ENCODE data around the gene PTH2R.
"Not testable (repeated sequence)": the region's sequence is repeated elsewhere in the genome, so short reads cannot be mapped to it uniquely, and the experiment has no call there.

PTH2R gene

DNA sequence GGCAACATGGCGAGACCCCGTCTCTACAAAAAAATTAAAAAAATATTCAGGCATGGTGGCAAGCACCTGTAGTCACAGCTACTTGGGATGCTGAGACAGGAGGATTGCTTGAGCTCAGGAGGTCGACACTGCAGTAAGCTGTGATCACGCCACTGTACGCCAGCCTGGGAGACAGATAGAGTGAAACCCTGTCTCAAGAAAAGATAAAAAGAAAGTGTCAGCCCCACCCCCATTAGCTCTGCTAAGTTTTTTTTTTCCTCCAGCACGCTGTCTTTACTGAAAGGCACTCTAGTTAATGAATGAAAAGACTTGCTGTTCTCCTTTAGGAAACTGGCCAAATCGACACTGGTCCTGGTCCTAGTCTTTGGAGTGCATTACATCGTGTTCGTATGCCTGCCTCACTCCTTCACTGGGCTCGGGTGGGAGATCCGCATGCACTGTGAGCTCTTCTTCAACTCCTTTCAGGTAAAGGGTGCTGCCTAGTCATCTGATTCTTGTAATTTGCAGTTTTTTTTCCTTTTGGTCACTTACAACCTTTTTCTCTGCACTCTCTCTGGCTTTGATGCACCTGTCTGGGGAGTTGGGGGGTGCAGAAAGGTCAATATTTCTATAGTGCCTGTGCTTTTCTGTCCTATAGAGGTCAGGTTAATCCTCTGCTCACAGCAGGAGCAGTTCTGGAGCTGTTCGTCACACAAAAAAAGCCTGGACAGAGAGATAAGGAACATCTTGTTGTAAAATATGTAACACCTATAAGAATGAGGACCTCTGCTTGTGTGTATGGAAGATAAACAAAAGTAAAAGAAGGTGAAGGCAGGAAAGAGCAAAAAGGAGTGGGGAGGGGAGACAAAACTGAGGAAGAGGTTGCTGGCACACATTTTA, 82.3 kb downstream of the PTH2R start:
- DNase-seq = no peak

DNA sequence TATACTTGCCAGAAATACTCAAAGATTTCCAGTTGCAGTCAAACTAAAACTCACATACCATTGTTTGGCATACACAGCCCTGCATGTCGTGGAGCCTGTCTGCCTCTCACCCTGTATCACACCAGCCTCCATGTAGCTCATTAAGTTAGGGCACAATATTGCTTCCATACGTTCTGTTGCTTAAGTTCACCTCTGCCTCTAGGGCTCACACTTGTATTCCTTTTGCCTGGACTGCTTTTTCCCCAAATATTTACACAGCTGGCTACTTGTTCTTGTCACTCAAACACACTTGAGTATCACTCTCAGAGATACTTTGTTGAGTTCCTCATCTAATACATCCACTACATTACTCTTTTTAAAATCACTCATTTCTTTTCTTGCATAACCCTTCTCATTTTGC, 83.1 kb downstream of the PTH2R start:
- no peak for DNase-seq

DNA sequence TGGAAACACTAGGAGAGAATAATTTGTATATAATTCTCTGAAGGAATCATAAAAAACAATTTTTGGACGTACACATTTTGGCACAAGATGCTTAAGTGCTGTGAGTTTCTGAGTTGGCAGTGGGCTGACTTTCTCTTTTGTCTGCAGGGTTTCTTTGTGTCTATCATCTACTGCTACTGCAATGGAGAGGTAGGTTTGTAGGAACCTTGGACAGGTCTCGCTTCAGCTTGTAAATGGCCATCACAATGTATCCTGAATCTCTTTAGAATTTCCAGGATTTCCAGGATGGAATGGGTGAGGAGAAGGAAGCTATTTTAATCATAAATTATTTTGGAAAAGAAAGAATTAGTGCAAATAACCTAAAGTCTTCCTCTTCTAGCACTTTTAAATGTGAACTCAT, 83.9 kb downstream of the PTH2R start:
- no peak for DNase-seq

DNA sequence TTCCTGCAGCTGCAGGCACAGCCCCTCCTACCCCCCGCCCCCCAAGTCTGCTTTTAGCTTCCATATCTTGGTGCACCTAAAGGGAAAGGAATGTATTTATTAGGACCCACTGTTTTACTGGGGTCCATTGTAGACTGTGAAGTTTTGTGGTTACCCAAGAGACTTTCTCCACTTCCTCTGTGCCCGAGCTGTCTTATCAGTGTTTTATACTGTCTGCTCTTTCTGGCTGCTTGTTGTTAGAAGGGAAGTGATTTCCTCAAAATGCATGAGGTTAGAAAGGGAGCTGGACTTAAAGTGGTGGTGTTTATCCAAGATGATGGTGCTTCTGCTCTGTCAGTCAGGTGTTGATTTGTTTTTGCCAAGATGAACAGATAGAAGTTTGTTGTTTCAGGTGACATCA, 85.0 kb downstream of the PTH2R start:
- no peak for DNase-seq

DNA sequence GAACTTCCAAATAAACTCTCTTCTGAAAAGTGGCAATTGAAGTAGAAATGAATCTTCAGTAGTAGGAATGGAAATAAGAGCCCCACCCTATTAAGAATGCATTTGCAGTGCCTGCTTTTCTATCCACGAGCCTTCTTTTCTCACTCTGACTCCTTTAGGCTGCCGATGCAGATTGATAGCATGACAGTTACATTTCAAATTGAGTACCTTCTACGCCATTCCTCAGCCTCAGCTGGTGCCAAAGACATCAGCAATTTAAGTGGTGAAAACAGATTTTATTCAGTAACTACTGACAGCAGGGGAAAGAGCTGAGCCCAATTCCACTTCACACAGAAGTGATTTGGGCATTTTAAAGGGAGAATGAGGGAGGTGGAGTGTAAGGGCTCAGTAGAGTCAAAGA, 85.5 kb downstream of the PTH2R start:
- no peak for DNase-seq

DNA sequence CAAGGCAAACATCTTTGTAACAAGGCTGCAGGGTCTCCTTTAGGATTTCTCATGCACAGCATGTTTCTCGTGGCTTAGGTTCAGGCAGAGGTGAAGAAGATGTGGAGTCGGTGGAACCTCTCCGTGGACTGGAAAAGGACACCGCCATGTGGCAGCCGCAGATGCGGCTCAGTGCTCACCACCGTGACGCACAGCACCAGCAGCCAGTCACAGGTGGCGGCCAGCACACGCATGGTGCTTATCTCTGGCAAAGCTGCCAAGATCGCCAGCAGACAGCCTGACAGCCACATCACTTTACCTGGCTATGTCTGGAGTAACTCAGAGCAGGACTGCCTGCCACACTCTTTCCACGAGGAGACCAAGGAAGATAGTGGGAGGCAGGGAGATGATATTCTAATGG, 86.6 kb downstream of the PTH2R start:
- no peak for DNase-seq

DNA sequence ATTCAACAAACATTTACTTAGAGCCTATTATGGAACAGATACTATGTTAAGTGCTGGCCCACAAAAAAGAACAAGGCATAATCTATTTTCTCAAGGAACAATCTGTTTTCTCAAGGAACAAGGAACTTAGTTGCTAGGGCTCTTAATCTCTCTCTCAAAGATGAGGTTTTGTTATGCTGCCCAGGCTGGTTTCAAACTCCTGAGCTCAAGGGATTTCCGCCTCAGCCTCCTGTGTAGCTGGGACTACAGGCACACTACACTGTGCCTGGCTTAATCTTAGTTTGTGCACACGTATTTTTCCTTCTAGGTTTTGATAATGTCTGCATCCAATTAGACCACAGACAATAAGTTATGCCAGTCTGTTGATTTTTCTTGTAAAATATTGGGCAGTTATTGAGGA, 89.5 kb downstream of the PTH2R start:
- DNase-seq = no peak

DNA sequence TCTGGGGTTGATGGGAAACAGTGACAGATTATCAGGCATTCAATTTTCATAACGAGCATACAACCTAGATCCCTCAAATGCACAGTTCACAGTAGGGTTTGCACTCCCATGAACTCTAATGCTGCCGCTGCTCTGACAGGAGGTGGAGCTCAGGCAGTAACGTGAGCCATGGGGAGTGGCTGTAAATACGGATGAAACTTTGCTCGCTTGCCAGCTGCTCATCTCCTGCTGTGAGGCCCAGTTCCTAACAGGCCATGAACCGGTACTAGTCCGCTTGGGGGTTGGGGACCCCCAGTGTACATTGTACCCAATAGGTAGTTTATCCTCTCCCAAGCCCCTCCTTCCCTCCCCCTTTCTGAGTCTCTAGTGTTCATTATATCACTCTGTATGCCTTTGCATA, 94.6 kb downstream of the PTH2R start:
- no peak for DNase-seq

DNA sequence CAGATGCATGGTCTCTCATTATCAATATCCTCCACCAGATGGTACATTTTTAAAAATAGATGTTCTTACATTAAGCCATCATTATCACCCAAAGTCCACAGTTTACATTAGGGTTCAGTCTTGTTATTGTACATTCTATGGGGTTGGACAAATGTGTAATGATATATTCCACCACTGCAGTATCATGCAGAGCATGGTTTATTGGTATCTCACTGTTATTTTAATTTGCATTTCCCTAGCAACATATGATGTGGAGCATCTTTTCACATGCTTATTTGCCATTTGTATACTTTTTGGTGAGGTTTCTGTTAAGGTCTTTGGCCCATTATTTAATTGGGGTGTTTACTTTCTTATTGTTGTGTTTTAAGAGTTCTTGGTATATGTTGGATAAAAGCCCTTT, 95.7 kb downstream of the PTH2R start:
- DNase-seq = no peak

DNA sequence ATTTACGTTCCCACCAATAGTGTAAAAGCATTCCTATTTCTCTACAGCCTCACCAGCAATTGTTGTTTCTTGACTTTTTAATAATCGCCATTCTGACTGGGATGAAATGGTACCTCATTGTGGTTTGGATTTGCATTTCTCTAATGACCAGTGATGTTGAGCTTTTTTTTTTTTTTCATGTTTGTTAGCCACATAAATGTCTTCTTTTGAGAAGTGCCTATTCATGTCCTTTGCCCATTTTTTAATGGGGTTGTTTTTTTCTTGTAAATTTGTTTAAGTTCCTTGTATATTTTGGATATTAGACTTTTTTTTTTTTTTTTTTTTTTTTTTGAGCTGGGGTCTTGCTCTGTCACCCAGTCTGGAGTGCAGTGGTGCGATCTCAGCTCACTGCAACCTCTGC, 98.8 kb downstream of the PTH2R start:
- DNase-seq = not testable (repeated sequence)

DNA sequence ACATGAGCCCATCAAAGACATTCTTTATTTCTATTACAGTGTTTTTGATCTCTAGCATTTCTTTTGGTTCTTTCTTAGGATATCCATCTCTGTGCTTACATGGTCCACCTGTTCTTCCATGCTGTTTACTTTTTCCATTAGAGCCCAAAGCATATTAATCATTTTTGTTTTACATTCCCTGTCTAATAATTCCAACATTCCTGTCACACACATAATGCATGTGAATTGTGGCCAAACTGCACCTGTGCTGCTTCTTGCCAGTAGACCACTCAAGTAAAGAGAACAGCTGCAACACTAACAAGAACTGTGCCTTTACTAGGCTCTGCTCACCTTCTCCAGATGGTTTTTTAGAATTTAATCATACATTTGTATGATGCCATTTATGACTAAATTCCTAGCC, 103.0 kb downstream of the PTH2R start:
- no peak for DNase-seq

DNA sequence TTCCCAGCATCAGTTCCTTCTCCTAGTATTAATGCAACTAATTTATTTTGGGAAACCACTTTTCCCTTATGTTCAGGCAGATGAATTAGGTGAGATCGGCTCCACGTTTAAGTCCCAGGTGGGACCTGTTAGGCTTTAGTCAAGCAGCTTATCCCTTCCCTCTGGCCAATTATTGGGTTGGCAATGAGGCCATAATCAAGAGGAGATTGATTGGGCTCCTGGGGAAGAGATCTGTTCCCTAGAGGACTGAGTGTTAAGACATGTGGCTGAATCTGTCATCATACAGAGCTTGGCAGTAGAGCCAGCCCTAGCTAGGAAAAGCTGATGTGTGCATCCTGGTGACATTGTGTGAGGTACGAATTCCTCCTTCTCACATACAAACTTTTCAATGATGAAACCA, 104.4 kb downstream of the PTH2R start:
- DNase-seq = no peak

DNA sequence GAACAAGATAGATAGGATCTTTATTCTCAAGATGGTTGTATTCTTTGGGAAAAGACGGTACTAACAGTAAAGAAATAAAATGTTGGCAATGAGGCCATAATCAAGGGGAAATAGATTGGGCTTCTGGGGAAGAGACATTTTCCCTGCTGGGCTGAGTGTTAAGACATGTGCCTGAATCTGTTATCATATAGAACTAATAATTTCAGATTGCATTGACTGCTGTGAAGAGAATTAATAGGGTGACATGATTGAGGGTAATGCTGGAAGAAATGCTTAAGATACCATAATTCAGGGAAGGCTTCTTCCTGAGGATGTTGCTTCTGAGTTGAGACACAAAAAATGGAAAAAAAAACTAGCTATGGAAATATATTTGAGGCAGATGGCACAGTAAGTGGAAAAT, 105.0 kb downstream of the PTH2R start:
- DNase-seq = no peak

DNA sequence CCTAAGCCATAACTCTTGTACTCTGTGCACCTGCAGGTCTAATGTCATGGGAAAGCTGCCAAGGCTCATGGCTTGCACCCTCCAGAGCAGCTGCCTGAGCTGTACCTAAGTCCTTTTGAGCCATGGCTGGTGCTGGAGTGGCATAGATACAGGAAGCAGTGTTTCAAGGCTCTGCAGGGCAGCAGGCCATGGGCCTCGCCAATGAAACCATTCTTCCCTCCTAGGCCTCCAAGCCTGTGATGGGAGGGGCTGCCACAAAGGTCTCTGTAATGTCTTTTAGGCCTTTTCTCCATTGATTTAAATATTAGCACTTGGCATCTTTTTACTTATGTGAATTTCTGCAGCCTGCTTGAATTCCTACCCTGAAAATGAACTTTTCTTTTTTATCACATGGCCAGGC, 108.5 kb downstream of the PTH2R start:
- DNase-seq = no peak

DNA sequence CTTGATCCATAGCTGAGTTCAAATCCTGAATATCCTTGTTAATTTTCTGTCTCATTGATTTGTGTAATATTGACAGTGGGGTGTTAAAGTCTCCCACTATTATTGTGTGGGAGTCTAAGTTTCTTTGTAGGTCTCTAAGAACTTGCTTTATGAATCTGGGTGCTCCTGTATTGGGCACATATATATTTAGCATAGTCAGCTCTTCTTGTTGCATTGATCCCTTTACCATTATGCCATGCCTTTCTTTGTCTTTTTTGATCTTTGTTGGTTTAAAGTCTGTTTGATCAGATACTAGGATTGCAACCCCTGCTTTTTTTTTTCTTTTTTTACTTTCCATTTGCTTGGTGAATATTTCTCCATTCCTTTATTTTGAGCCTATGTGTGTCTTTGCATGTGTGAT, 116.5 kb downstream of the PTH2R start:
- not testable (repeated sequence) for DNase-seq

DNA sequence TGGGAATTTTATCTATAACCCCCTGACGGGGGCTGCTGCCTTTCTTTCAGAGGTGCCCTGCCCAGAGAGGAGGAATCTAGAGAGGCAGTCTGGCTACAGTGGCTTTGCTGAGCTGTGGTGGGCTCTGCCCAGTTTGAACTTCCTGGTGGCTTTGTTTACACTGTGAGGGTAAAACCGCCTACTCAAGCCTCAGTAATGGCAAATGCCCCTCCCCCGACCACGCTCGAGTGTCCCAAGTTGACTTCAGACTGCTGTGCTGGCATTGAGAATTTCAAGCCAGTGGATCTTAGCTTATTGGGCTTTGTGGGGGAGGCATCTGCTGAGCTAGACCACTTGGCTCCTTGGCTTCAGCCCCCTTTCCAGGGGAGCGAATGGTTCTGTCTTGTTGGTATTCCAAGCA, 118.6 kb downstream of the PTH2R start:
- not testable (repeated sequence) for DNase-seq

DNA sequence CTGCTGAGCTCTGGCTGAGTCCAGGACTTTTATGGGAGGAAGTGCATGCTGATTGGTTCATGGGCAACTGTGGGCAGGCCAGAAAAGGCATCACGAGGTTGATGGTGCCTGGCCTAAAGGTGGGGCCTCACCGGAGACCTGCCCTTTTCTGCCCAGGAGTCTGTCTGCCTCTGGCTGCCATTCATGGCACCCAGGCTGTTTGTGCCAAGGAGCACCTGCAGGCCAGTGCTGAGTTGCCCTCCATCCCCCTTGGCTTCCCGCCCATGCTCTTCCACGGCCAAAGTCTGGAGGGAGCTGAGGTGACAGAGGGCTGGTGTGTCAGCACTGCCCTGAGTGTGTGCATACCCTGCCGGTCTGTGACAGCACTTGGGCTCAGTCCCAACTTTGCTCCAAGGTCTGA, 123.2 kb downstream of the PTH2R start:
- DNase-seq = no peak

DNA sequence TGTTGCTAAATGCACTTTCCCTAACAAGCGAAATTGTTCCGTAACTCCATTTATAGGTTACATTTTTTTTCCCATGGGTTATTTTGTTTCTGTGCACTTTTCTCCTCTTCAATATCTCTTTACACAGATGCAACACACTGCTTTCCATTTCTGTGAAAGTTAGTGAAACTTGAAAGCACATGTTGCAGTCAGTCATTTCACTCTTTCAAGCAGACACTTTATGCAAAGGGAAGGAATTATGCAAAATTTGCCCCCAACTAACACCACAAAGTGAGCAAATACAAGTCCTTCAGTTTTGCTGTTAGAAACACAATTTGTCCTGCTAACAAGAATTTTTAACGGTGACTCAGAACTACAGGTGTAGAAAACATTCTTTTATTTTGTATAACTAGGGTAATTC, 124.8 kb downstream of the PTH2R start:
- no peak for DNase-seq

DNA sequence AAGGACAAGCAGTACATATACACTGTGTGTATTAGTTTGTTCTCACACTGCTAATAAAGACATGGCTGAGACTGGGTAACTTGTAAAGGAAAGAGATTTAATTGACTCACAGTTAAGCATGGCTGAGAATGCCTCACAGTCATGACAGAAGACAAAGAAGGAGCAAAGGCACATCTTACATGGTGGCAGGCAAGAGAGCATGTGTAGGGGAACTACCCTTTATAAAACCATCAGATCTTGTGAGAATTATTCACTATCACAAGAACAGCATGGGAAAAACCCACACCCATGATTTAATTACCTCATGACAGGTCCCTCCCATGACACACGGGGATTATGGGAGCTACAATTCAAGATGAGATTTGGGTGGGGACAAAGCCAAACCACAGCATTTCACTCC, 129.0 kb downstream of the PTH2R start:
- DNase-seq = not testable (repeated sequence)

DNA sequence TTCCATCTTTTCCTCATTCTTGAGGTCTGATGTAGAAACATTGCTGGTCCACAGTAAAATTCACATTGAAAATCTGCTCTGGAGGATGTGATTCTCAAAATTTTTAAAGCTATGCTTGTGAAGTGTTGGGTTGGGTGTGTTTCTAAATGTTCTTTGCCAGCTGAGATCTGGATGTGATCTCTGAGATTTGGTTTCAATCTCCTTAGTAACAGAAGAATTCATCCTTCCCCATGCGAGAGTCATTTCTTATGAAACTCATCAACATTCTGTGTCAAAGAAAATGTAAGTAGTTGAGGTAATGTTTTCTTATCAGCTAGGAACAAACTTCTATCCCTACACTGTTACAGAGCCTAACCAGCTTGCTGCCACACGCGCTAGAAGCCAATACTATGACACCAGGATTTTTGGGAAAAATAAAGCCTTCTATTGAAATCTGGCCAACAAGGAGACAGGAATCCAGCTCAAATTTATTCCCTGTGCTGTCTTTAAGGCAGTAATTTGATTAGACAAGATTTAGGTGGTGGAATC, 134.9 kb downstream of the PTH2R start:
- DNase-seq = no peak

DNA sequence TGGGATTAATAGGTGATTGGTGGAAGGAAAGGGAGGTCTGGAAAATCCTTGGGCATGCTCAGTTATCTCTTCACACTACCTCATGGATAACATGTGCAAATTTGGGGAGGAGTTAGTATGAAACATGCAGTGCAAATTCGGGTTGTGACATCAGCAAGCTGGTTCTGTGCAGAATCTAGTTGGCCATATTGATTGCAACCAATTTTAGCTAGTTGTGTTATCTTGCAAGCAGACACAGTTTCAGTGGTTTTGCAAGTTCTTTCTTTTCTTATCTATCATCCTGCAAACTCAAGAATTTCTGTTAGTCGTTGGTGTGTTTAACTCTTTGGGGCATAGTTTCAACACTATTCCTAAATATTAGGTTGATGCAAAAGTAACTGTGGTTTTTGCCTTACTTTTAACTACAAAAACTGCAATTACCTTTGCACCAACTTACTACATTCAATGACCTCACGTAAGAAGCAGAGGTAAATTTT, 135.4 kb downstream of the PTH2R start:
- no peak for DNase-seq

DNA sequence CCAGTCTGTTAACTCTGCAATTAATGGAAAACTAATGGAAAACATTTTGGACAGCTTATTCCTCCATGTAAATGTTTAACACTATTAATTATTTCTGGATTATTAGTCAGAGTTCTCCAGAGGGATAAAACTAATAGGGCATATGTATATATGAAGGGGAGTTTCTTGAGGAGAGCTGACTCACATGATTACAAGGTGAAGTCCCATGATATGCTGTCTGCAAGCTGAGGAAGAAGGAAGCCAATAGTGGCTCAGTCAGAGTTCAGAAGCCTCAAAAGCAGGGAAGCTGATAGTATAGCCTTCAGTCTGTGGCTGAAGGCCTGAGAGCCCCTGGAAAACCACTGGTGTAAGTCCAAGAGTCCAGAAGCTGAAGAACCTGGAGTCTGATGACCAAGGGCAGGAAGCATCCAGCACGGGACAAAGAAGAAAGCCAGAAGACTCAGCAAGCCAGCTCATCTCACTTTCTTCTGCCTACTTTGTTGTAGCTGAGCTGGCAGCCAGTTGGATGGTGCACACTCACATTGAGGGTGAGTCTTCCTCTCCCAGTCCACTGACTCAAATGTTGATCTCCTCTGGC, 136.0 kb downstream of the PTH2R start:
- no peak for DNase-seq
